Esophagus squamous epithelium (tissue), 5 donors: ENCODE results near the gene SCART1. TPM values are rescaled to one million over a fixed set of nuclear protein-coding genes. Genes with fewer than 3 reads are reported as not detected.

Experiments used
- DNase-seq: peaks from one replicate; lab custom pipeline; 2025; lab: John Stamatoyannopoulos, UW
- H3K27ac ChIP-seq, 4 donors: fragments of 200-600 bp; sonication (generic); one replicate each; pipeline ENCODE4 v1.5.1; 2016 to 2019; ENCODE audit warnings: mild to moderate bottlenecking in 1 of 4
- H3K27me3 ChIP-seq, 4 donors: fragments of 200-600 bp; sonication (generic); 1 replicate in 3 of 4; 2 replicates in 1 of 4; pipeline versions ENCODE4 v1.5.1 to v1.6.0; 2017 to 2021; ENCODE audit warnings: antibody characterized with exemption in 1 of 4
- H3K36me3 ChIP-seq, 3 donors: fragments of 200-600 bp; sonication (generic); one replicate each; pipeline ENCODE4 v1.5.1; 2016 to 2019
- H3K4me1 ChIP-seq, 3 donors: fragments of 200-600 bp; sonication (generic); one replicate each; pipeline ENCODE4 v1.5.1; 2017 to 2019
- H3K4me3 ChIP-seq, 4 donors: fragments of 200-600 bp; sonication (generic); 1 replicate in 3 of 4; 2 replicates in 1 of 4; pipeline ENCODE4 v1.5.1; 2016 to 2019; ENCODE audit warnings: mild to moderate bottlenecking in 2 of 4, moderate library complexity in 1 of 4
- H3K9me3 ChIP-seq, 3 donors: fragments of 200-600 bp; sonication (generic); one replicate each; pipeline ENCODE4 v1.5.1; 2016 to 2019
- POLR2A ChIP-seq, 4 donors: fragments of 450-650 bp; IDR thresholded peaks; one replicate each; pipeline ENCODE4 v1.6.1; 2017; ENCODE audit warnings: antibody characterized with exemption in 4 of 4, mild to moderate bottlenecking in 4 of 4, moderate library complexity in 3 of 4
- WGBS, 2 donors: methylation state at CpG; one replicate each; pipeline ENCODE4 v1.1.5; 2018; 5-methylcytosine and 5-hydroxymethylcytosine counted together
- intact Hi-C: fragments of 100-400 bp; cut with DNase I; formaldehyde crosslinking; loops from one replicate; pipeline ENCODE4 v1.15.0; 2022
- total RNA-seq, 4 donors: library from RNA; depleted of rRNA; stranded (reverse); fragments of >200 nt; gene quantifications; one replicate each; pipeline ENCODE4 v1.1.0, GENCODE V29; 2016
- TF ChIP-seq, protein P1 (sequence below), 6 experiments: fragments of 450-650 bp in 4 of 6; fragments of 200-600 bp in 2 of 6; sonication (generic) in 2 of 6; IDR thresholded peaks; one replicate each; pipeline ENCODE4 v1.5.1; 2016 to 2019; ENCODE audit warnings: antibody characterized with exemption in 6 of 6, mild to moderate bottlenecking in 4 of 6, moderate library complexity in 4 of 6
- donor health status: DM: yes; HTN: yes; CAD: no.

The SCART1 gene
- total RNA-seq, 4 donors from 2014 or later, result 0.06 to 2.5 (median 0.35) TPM

DNA sequence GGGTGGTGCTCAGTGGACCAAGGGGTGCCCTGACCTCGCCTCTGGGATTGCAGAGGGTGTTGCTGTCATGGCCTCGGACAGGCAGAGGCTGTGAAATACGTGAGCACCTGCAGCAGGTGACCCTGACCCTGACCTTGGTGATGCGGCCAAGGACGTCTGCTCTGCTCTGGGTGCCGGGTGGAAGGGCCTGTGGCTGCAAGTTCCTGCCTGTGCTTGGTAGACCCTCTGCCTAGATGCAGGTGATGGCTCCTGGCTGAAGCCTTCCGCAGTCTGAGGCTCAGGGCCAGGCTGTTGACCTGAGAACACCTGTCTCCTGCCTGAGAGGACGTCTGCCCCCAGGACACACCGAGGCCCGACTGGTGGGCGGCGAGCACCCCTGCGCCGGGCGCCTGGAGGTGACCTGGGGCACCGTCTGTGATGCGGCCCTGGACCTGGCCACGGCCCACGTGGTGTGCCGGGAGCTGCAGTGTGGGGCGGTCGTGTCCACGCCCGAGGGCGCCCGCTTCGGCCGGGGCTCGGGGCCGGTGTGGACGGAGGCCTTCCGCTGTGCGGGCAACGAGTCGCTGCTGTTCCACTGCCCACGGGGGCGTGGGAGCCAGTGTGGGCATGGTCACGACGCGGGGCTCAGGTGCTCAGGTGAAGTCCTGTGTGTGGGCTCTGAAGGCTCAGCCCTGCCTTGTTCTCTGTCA, 4.4 kb downstream of the SCART1 start:
- Histone ChIP-seq H3K4me1 (no peaks in the 10 kb centered on the region), H3K27ac (no peak overlapping the region), H3K9me3 (no peaks in the 10 kb centered on the region), H3K27me3 (no peaks in the 10 kb centered on the region), H3K36me3 (peaks cover 0 to 5% (median 0%) of the 10 kb centered on the region in 3 donors), H3K4me3 (no peak overlapping the region)
- WGBS, 2 donors, result 63% methylated on average over 4 of the region's 40 CpGs; no CpG with 5 or more reads in 1 of the 2 donors
- TF ChIP-seq POLR2A (IDR thresholded peaks at IDR 0.05), result no peak
- TF ChIP-seq, protein P1, sequence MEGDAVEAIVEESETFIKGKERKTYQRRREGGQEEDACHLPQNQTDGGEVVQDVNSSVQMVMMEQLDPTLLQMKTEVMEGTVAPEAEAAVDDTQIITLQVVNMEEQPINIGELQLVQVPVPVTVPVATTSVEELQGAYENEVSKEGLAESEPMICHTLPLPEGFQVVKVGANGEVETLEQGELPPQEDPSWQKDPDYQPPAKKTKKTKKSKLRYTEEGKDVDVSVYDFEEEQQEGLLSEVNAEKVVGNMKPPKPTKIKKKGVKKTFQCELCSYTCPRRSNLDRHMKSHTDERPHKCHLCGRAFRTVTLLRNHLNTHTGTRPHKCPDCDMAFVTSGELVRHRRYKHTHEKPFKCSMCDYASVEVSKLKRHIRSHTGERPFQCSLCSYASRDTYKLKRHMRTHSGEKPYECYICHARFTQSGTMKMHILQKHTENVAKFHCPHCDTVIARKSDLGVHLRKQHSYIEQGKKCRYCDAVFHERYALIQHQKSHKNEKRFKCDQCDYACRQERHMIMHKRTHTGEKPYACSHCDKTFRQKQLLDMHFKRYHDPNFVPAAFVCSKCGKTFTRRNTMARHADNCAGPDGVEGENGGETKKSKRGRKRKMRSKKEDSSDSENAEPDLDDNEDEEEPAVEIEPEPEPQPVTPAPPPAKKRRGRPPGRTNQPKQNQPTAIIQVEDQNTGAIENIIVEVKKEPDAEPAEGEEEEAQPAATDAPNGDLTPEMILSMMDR (IDR thresholded peaks at IDR 0.05), result no peak
- intact Hi-C loops, result no loop called here
- DNase-seq, result no peak

DNA sequence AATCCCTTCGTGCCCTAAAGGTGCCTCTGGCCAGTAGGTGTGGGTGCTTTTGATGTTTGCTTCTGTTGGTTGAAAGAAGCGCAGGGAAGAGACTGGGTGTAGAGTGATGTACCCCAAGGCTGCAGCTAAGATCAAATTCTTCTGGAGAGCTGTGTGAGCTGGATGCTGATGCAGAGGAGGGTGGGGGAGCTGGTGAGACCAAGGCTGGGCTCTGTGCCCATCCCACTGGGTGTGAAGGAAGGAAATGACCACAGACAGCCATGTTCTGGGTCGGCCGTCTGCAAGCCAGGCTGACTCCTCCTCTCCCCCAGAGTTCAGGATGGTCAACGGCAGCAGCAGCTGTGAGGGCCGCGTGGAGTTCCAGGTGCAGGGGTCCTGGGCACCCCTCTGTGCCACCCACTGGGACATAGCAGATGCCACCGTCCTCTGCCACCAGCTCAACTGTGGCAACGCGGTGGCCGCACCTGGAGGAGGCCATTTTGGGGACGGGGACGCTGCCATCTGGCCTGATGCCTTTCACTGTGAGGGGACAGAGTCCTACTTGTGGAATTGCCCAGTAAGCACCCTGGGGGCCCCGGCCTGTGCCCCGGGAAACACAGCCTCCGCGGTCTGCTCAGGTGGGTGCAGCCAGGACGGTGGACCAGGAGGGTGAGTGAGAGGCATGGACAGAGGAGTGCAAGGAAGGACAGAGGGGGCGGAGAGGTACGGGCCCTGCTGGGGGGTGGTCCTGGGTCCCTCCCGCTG, 5.1 kb downstream of the SCART1 start:
- Histone ChIP-seq H3K4me1 (no peaks in the 10 kb centered on the region), H3K27me3 (no peaks in the 10 kb centered on the region), H3K36me3 (peaks cover 0 to 5% (median 0%) of the 10 kb centered on the region in 3 donors), H3K27ac (no peak overlapping the region), H3K4me3 (no peak overlapping the region), H3K9me3 (no peaks in the 10 kb centered on the region)
- WGBS, 2 donors, result 100% methylated on average over 4 of the region's 21 CpGs; no CpG with 5 or more reads in 1 of the 2 donors
- intact Hi-C loops, result no loop called here
- DNase-seq, result no peak
- no peak for TF ChIP-seq POLR2A (IDR thresholded peaks at IDR 0.05)

DNA sequence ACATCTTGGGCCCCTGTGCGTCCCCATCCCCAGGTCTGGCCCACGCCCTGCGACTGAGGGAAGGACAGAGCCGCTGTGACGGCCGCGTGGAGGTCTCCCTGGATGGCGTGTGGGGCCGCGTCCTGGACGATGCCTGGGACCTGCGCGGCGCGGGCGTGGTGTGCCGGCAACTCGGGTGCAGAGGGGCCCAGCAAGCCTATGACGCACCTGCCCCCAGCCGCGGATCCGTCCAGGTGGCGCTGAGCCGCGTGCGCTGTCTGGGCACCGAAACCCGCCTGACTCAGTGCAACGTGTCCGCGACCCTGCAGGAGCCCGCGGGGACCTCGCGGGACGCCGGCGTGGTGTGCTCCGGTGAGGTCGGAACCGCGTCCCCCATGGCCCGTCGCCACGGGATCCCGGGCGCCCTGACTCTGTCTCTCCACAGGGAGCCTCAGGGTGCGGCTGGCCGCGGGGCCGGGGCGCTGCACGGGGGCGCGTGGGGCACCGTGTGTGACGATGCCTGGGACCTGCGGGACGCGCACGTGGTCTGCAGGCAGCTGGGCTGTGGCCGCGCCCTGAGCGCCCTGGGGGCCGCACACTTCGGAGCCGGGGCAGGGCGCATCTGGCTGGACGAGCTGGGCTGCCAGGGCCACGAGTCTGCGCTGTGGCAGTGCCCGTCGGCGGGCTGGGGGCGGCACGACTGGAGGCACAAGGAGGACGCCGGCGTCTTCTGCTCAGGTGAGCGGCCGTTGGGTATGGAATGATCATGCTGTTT, 5.9 kb downstream of the SCART1 start:
- no peak for TF ChIP-seq POLR2A (IDR thresholded peaks at IDR 0.05)
- TF ChIP-seq, protein P1 (IDR thresholded peaks at IDR 0.05), result no peak
- Histone ChIP-seq H3K9me3 (no peaks in the 10 kb centered on the region), H3K36me3 (peaks cover 0 to 5% (median 0%) of the 10 kb centered on the region in 3 donors), H3K27ac (no peak overlapping the region), H3K27me3 (no peaks in the 10 kb centered on the region), H3K4me3 (no peak overlapping the region), H3K4me1 (no peaks in the 10 kb centered on the region)
- no peak for DNase-seq
- WGBS, 2 donors, result 60 to 84% methylated on average over 1 to 20 of the region's 81 CpGs
- intact Hi-C loops, result no loop called here

DNA sequence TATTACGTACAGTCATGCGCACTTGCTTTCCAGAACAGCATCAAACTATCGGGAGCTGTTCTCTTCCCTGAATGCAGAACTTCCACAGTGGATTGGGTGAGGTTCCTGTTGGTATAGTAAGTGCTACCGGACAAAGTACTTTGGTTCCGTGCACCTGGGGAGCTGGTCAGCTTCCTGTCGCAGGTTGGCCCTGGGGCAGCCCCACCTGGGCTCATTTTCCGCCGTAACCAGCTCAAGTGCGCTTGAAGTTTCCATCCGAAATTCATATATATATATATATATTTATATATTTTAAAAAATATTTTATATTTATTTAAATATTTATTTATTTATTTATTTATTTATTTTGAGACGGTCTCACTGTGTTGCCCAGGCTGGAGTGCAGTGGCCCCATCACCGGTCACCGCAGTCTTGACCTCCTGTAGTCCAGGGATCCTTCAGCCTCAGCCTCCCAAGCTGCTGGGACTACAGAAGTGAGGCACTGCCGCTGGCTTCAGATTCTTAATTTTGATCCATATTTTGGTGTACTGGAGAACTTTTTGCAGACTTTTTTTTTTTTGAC, 6.5 kb downstream of the SCART1 start:
- Histone ChIP-seq H3K4me1 (no peaks in the 10 kb centered on the region), H3K27me3 (peaks cover 0 to 3% (median 0%) of the 10 kb centered on the region in 4 donors), H3K36me3 (peaks cover 0 to 5% (median 0%) of the 10 kb centered on the region in 3 donors), H3K27ac (no peak overlapping the region), H3K4me3 (no peak overlapping the region), H3K9me3 (no peaks in the 10 kb centered on the region)
- intact Hi-C loops, result no loop called here
- no peak for DNase-seq
- WGBS, 2 donors, result 93 to 94% methylated on average over 12 to 14 of the region's 14 CpGs
- TF ChIP-seq, protein P1 (IDR thresholded peaks at IDR 0.05), result no peak
- no peak for TF ChIP-seq POLR2A (IDR thresholded peaks at IDR 0.05)

DNA sequence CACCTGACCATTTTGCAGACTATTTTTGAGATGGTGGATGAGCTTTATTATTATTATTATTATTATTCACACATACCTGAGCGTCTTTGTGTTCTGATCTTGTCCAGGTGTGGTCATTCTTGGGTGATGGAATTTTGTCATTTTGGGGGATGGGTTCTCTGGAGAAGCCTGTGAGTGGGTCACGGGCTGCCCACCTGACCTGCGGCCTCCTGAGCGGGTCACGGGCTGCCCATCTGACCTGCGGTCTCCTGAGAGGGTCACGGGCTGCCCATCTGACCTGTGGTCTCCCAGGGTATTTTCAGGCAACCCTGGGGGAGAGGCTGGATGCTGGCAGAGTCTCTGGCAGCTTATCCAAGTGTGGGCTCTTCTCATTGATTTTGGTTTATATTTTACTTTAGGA, 7.3 kb downstream of the SCART1 start:
- WGBS, 2 donors, result 82 to 84% methylated on average over 7 of the region's 7 CpGs
- Histone ChIP-seq H3K27me3 (peaks cover 0 to 3% (median 0%) of the 10 kb centered on the region in 4 donors), H3K9me3 (no peaks in the 10 kb centered on the region), H3K4me1 (no peaks in the 10 kb centered on the region), H3K4me3 (no peak overlapping the region), H3K36me3 (peaks cover 0 to 5% (median 0%) of the 10 kb centered on the region in 3 donors), H3K27ac (no peak overlapping the region)
- intact Hi-C loops, result no loop called here
- DNase-seq, result no peak
- TF ChIP-seq POLR2A (IDR thresholded peaks at IDR 0.05), result no peak
- TF ChIP-seq, protein P1 (IDR thresholded peaks at IDR 0.05), result no peak
